HCT116 (cell line): ENCODE measurements around the gene KCNIP3. TPM values are rescaled to one million over a fixed set of nuclear protein-coding genes. Genes with fewer than 3 reads are reported as not detected.
A peak's percentile ranks its signal among the peaks of the same experiment; 100 is the strongest.

Source experiments
- ATAC-seq: fragments of 200-7000 bp; cut with Tn5 transposase; 2 replicates; pipeline ENCODE4 v1.9.1; 2020; ENCODE audit warnings: mild to moderate bottlenecking, moderate library complexity
- BruUV-seq: library from RNA; stranded (reverse); fragments of 400-500 nt; replicated peaks from 2 replicates; lab custom pipeline; 2021; lab: Mats Ljungman, UMichigan
- CTCF ChIA-PET: fragments of 300-600 bp; sonication (Branson Sonifier 250); formaldehyde crosslinking; loops from one replicate; lab custom pipeline; 2021; ENCODE audit warnings: antibody characterized with exemption; lab: Charles Lee
- POLR2A ChIA-PET: fragments of 300-600, 350-600 bp; sonication (Branson Sonifier 250); formaldehyde crosslinking; loops from one replicate; lab custom pipeline; 2021; ENCODE audit warnings: antibody characterized with exemption; lab: Charles Lee
- RAD21 ChIA-PET, 2 experiments: fragments of 300-600 bp; sonication (Branson Sonifier 250); formaldehyde crosslinking; loops; one replicate each; lab custom pipeline; 2023; ENCODE audit warnings: low total read pairs in 2 of 2; ENCODE audit not compliant: uncharacterized antibody in 2 of 2, unreplicated experiment in 2 of 2, low non-redundant PET in 1 of 2; lab: Charles Lee
- DNase-seq: peaks from one replicate; pipeline ENCODE4 v3.0.0-alpha.2; 2010; ENCODE audit warnings: low read depth, low spot score
- H2AFZ ChIP-seq: fragments of 200-600 bp; shearing (Covaris generic), sonication (generic); 2 replicates; pipeline ENCODE4 v1.6.1; 2017; ENCODE audit warnings: low read depth, mixed run types, mixed read lengths, antibody characterized with exemption, low read length; ENCODE audit not compliant: poor library complexity, severe bottlenecking
- H3K27ac ChIP-seq: 2 replicates; pipeline ENCODE4 v1.5.1; 2012; ENCODE audit warnings: low read depth, low read length
- H3K27me3 ChIP-seq: fragments of 200-600 bp; sonication (generic); 2 replicates; pipeline ENCODE4 v1.6.1; 2016; ENCODE audit warnings: mixed run types, low read length, mixed read lengths; ENCODE audit not compliant: insufficient read depth
- H3K36me3 ChIP-seq, 2 experiments: fragments of 200-500 bp in 1 of 2; fragments of 200-600 bp in 1 of 2; sonication (Bioruptor generic) in 1 of 2; sonication (generic) in 1 of 2; 2 replicates each; pipeline versions ENCODE4 v1.5.1 to v1.6.1; 2014 to 2016; ENCODE audit warnings: low read length in 2 of 2, inconsistent platforms in 1 of 2, mixed read lengths in 1 of 2, mixed run types in 1 of 2; ENCODE audit not compliant: insufficient read depth in 2 of 2, control insufficient read depth in 1 of 2
- H3K4me1 ChIP-seq, 2 experiments: fragments of 200-600 bp in 1 of 2; sonication (generic) in 1 of 2; 2 replicates each; pipeline versions ENCODE4 v1.5.1 to v1.6.1; 2012 to 2017; ENCODE audit warnings: low read length in 2 of 2, inconsistent platforms in 1 of 2, mild to moderate bottlenecking in 1 of 2, mixed read lengths in 1 of 2, mixed run types in 1 of 2, moderate library complexity in 1 of 2; ENCODE audit not compliant: insufficient read depth in 2 of 2, control insufficient read depth in 1 of 2
- H3K4me2 ChIP-seq: fragments of 200-600 bp; sonication (generic); 2 replicates; pipeline ENCODE4 v1.6.1; 2017; ENCODE audit warnings: mixed run types, low read length, mixed read lengths
- H3K4me3 ChIP-seq, 2 experiments: fragments of 200-600 bp in 1 of 2; sonication (generic) in 1 of 2; replicated peaks in 1 of 2; 2 replicates each; pipeline ENCODE4 v1.5.1; 2011 to 2016; ENCODE audit warnings: low read length in 2 of 2, control low read depth in 1 of 2, low read depth in 1 of 2, mild to moderate bottlenecking in 1 of 2, mixed read lengths in 1 of 2, mixed run types in 1 of 2
- H3K79me2 ChIP-seq: fragments of 200-600 bp; sonication (generic); 2 replicates; pipeline ENCODE4 v1.6.1; 2017; ENCODE audit warnings: mild to moderate bottlenecking, mixed run types, low read length, moderate library complexity, mixed read lengths; ENCODE audit not compliant: insufficient read depth
- H3K9ac ChIP-seq: fragments of 200-600 bp; sonication (generic); 2 replicates; pipeline ENCODE4 v1.6.1; 2016; ENCODE audit warnings: low read length, mixed read lengths
- H3K9me2 ChIP-seq: fragments of 200-600 bp; sonication (generic), shearing (Covaris generic); 2 replicates; pipeline ENCODE4 v1.6.1; 2017; ENCODE audit warnings: mixed run types, mild to moderate bottlenecking, moderate library complexity; ENCODE audit not compliant: insufficient read depth
- H3K9me3 ChIP-seq, 2 experiments: fragments of 200-500 bp in 1 of 2; fragments of 200-600 bp in 1 of 2; sonication (Bioruptor generic) in 1 of 2; sonication (generic) in 1 of 2; 2 replicates each; pipeline ENCODE4 v1.6.1; 2014 to 2017; ENCODE audit warnings: low read length in 2 of 2, mixed read lengths in 2 of 2, inconsistent platforms in 1 of 2, low read depth in 1 of 2, mild to moderate bottlenecking in 1 of 2, mixed run types in 1 of 2, moderate library complexity in 1 of 2; ENCODE audit not compliant: control insufficient read depth in 1 of 2, insufficient read depth in 1 of 2
- H4K20me1 ChIP-seq: fragments of 200-600 bp; sonication (generic), shearing (Covaris generic); 2 replicates; pipeline ENCODE4 v1.6.1; 2017; ENCODE audit warnings: mixed run types, mild to moderate bottlenecking, moderate library complexity; ENCODE audit not compliant: insufficient read depth
- ATF3 ChIP-seq: IDR thresholded peaks from 2 replicates; pipeline ENCODE4 v1.6.1; 2012
- CBX3 ChIP-seq: IDR thresholded peaks from 2 replicates; pipeline ENCODE4 v1.6.1; 2012; ENCODE audit warnings: low read depth
- CEBPB ChIP-seq: IDR thresholded peaks from 2 replicates; pipeline ENCODE4 v1.6.1; 2012; ENCODE audit warnings: low read depth
- ELF1 ChIP-seq: IDR thresholded peaks from 2 replicates; pipeline ENCODE4 v1.6.1; 2012; ENCODE audit warnings: low read depth, borderline replicate concordance
- EZH2 ChIP-seq: fragments of 200-600 bp; sonication (generic); IDR thresholded peaks from 2 replicates; pipeline ENCODE4 v1.6.1; 2017; ENCODE audit warnings: antibody characterized with exemption, mixed run types
- FOSL1 ChIP-seq: IDR thresholded peaks from 2 replicates; pipeline ENCODE4 v1.6.1; 2012; ENCODE audit warnings: low read depth
- POLR2A ChIP-seq: IDR thresholded peaks from 2 replicates; pipeline ENCODE4 v1.7.0; 2011; ENCODE audit warnings: borderline replicate concordance; ENCODE audit not compliant: insufficient read depth, insufficient read length; ENCODE audit errors: extremely low read depth
- POLR2AphosphoS5 ChIP-seq: IDR thresholded peaks from 2 replicates; pipeline ENCODE4 v1.6.1; 2011; ENCODE audit warnings: mild to moderate bottlenecking, low read depth, low read length, moderate library complexity
- RAD21 ChIP-seq: IDR thresholded peaks from 2 replicates; pipeline ENCODE4 v1.6.1; 2012; ENCODE audit warnings: low read depth, mild to moderate bottlenecking
- REST ChIP-seq: IDR thresholded peaks from 2 replicates; pipeline ENCODE4 v1.6.1; 2012; ENCODE audit warnings: low read depth
- SIN3A ChIP-seq: IDR thresholded peaks from 2 replicates; pipeline ENCODE4 v1.6.1; 2012; ENCODE audit warnings: low read depth
- SP1 ChIP-seq: IDR thresholded peaks from 2 replicates; pipeline ENCODE4 v1.6.1; 2012; ENCODE audit warnings: low read depth
- SRF ChIP-seq: IDR thresholded peaks from 2 replicates; pipeline ENCODE4 v1.6.1; 2012; ENCODE audit warnings: low read depth
- YY1 ChIP-seq: IDR thresholded peaks from 2 replicates; pipeline ENCODE4 v1.6.1; 2011; ENCODE audit warnings: low read length, low read depth, moderate library complexity, mild to moderate bottlenecking; ENCODE audit not compliant: insufficient replicate concordance; ENCODE audit errors: extremely low read depth
- ZFX ChIP-seq: fragments of 450-650 bp; IDR thresholded peaks from 2 replicates; pipeline ENCODE4 v1.6.1; 2017
- ZNF274 ChIP-seq: fragments of 200-500 bp; sonication (Bioruptor generic); IDR thresholded peaks from 2 replicates; pipeline ENCODE4 v1.6.1; 2014; ENCODE audit warnings: mild to moderate bottlenecking, low read depth, low read length, inconsistent platforms
- intact Hi-C: fragments of 100-400 bp; cut with micrococcal nuclease; formaldehyde crosslinking; loops from 2 replicates; pipeline ENCODE4 v1.10.0; 2022
- total RNA-seq: library from RNA; stranded (reverse); gene quantifications from one replicate; pipeline ENCODE4 v1.2.1, GENCODE V29; 2021; ENCODE audit not compliant: unreplicated experiment

The KCNIP3 gene
- total RNA-seq, 1 experiment from 2014 or later: 3.1 TPM

- no peaks in the 10 kb centered on the region for H4K20me1 ChIP-seq
- peaks cover 0 to 26% of the 10 kb centered on the region in 2 experiments; a peak in 3 of 4 replicates for H3K4me1 ChIP-seq
- intact Hi-C loops: loop anchor here (1.0 kb wide), 1 partner anchor 384 kb away; no protein-coding TSS in a partner anchor
- no peak for TF ChIP-seq POLR2AphosphoS5
- TF ChIP-seq ATF3: no peak
- TF ChIP-seq CEBPB: no peak
- no peak for TF ChIP-seq POLR2A
- TF ChIP-seq ELF1: no peak
- TF ChIP-seq SIN3A: no peak
- no peak for TF ChIP-seq EZH2
- ChIA-PET RAD21 (no interaction called here), POLR2A (interaction anchor here (1.4 kb wide), 1 partner anchor 12 kb away, joined by 5 read pairs; no protein-coding TSS in a partner anchor), CTCF (interaction anchor here (0.7 to 2.1 kb wide), 16 partner anchors 8 to 383 kb away, joined by 3 to 29 read pairs (median 4); partner anchors contain the start of gene FAHD2A)
- peak overlapping the region; percentile 48 to 62 for H3K4me3 ChIP-seq
- H3K9me3 ChIP-seq: no peaks in the 10 kb centered on the region
- H3K9me2 ChIP-seq: no peaks in the 10 kb centered on the region
- peak overlapping the region; percentile 60; the same call in 1 of the 2 replicates for H3K9ac ChIP-seq
- no TSS peak for BruUV-seq
- no peaks in the 10 kb centered on the region for H3K79me2 ChIP-seq
- peak; percentile 37 for ATAC-seq
- peak overlapping the region; percentile 93 for H2AFZ ChIP-seq
- DNase-seq: no peak
- H3K27ac ChIP-seq: no peak overlapping the region
- H3K27me3 ChIP-seq: no peaks in the 10 kb centered on the region
- no peaks in the 10 kb centered on the region for H3K36me3 ChIP-seq
- H3K4me2 ChIP-seq: peak overlapping the region; percentile 97
These were observed 48.0 kb downstream of the KCNIP3 start for GRCh38 chr2:95345081-95345562.

- Histone ChIP-seq H3K79me2 (no peaks in the 10 kb centered on the region), H3K4me3 (peak overlapping the region; percentile 48 to 62), H3K9me2 (no peaks in the 10 kb centered on the region), H3K4me1 (peaks cover 0 to 26% of the 10 kb centered on the region in 2 experiments; a peak in 3 of 4 replicates), H2AFZ (peak overlapping the region; percentile 93), H3K4me2 (peak overlapping the region; percentile 97), H3K36me3 (no peaks in the 10 kb centered on the region), H3K9ac (peak overlapping the region; percentile 60), H3K27me3 (no peaks in the 10 kb centered on the region), H3K9me3 (no peaks in the 10 kb centered on the region), H3K27ac (peak overlapping the region; percentile 49; the same call in 1 of the 2 replicates), H4K20me1 (no peaks in the 10 kb centered on the region)
- ChIA-PET CTCF (interaction anchor here (0.7 to 2.1 kb wide), 15 partner anchors 9 to 382 kb away, joined by 3 to 29 read pairs (median 4); partner anchors contain the start of gene FAHD2A), POLR2A (interaction anchor here (1.4 kb wide), 1 partner anchor 12 kb away, joined by 5 read pairs; no protein-coding TSS in a partner anchor), RAD21 (no interaction called here)
- no TSS peak for BruUV-seq
- DNase-seq (peak; percentile 60), ATAC-seq (peak; percentile 92)
- intact Hi-C loops: loop anchor here (1.0 kb wide), 1 partner anchor 384 kb away; no protein-coding TSS in a partner anchor
- TF ChIP-seq ZFX (peak; percentile 26; the same call in 1 of the 2 replicates), SRF (no peak), RAD21 (peak; percentile 80), SP1 (no peak), YY1 (peak; percentile 58), FOSL1 (no peak), POLR2AphosphoS5 (peak; percentile 48), SIN3A (no peak), ZNF274 (no peak), REST (no peak), CBX3 (no peak), ATF3 (no peak)
These were observed 48.5 kb downstream of the KCNIP3 start for GRCh38 chr2:95345563-95346230.
